CD4-positive, alpha-beta T cell treated with Interleukin-6 for 4 hours (primary cell): Measurements from ENCODE around the gene SLC22A4.
A peak's percentile ranks its signal among the peaks of the same experiment; 100 is the strongest.

Source experiments
- DNase-seq: peaks from one replicate; pipeline ENCODE4 v3.0.0-alpha.2; 2020; ENCODE audit warnings: mixed read lengths

Gene SLC22A4

GRCh38 chr5:132378580-132378979, 84.4 kb downstream of the SLC22A4 start:
- no peak for DNase-seq

DNA sequence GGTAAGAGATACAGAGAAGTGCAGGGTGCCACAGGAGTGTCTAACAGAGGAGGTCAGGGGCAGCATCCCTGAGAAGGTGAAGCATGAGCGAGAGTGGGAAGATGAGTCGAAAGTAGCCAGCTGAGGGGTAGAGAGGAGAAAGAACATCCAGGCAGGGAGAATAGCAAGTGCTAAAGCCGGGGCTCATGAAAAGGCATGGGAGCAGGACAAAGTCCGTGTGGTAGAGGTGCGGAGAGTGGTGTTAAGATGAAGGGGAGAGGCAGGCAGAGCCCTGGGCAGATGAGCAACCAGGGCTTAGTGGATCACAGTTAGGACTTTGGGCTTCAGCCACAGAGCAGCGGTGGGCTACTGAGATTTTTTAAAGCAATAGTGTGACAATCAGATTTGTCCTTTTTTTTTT, 85.9 kb downstream of the SLC22A4 start:
- DNase-seq = no peak

GRCh38 chr5:132380741-132381140, 86.5 kb downstream of the SLC22A4 start:
- no peak for DNase-seq

DNA sequence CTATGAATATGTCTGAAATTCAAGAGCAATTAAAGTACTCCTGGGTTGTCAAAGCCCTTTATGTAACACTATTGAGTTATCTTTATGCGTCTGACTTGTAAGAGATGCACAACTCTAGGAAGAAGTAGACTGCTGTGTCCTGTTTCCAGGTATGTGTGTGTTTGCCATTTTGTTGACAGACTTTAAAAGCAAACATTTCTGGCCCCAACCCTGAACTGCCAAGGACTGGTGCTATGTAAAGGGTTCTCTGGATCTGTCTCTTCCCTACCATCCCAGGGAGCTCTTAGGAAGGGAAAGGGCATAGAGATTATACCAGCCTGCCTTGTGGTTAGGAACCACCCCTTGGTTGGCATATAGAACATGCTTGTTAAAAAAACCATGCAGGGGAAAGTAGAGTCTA, 87.4 kb downstream of the SLC22A4 start:
- no peak for DNase-seq

DNA sequence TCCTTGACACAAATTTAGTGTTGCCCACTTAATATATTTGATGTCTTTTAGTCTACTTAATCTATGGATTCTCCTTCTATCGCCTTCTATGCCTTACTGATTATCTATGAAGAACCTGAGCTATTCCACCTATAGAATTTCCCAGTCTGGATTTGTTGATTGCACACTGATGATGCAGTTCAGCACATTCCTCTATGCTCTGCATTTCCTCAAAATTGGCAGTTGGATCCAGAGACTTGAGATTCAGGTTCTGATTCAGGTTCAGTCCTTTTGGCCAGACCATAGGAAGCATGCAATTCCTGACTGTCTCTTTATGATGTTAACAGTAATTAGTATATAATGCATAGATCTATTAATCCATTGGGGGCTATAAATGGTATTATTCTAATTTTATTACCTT, 89.1 kb downstream of the SLC22A4 start:
- DNase-seq = no peak

- no peak for DNase-seq
Measured at GRCh38 chr5:132383984-132384383, 89.8 kb downstream of the SLC22A4 start.

DNA sequence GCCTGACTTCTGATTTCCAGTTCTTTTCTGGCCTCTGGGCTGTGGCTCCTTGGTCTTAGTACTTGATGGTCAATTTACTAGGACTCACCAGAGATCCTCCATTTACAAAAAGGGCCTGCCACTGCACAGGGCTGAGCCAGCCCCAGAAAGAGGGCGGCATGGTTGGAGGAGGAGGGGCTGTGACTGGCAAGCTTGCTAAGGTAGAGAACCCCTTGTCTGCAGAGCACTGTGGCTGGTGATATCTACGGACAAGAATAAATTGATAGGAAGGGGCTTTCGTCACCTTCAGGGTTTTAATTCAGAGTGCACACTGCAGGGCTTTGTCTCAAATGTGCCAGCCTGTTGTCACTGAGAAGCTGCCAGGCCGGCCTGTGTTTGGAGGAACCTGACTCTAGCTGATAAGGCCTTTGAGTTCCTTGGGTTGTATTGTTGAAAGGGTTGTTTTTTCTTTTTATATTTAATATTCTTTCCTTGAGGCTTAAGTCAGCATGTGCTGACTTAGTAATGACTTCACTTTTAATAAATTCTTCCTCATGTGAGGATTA, 90.4 kb downstream of the SLC22A4 start:
- DNase-seq = no peak

DNA sequence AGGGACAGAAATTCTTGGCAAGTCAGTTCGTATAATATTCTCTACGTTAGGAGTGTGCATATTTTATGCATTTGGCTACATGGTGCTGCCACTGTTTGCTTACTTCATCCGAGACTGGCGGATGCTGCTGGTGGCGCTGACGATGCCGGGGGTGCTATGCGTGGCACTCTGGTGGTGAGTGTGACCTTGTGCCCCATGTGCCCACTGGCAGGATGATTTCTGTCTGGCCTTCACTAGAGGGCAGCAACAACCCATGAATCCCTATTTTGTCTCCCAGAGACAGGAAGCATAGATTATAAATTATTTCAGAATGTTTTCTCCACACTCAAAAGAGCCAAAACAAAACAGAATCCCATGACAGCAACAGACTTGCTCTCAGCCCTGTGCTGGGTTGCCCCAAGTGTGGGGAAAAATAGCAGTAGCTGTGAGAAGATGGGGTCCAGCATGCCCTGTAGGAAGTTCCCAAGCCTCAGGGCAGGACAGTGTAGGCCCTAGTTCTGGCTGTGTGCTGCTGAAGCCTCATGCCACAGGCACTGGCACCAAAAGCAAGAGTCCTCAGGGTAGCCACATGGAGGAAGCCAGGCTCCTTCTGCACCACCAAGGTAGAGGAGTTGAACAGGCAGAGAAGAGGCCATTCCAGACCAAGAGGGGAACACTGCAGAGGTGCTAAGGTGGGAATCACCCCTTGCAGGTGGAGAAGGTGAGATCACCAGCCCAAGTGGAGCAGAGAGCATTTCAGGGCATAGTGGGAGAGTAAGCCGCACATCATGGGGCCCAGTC, 91.3 kb downstream of the SLC22A4 start:
- peak; percentile 79 for DNase-seq

GRCh38 chr5:132386644-132387286, 92.6 kb downstream of the SLC22A4 start:
- peak; percentile 83 for DNase-seq

DNA sequence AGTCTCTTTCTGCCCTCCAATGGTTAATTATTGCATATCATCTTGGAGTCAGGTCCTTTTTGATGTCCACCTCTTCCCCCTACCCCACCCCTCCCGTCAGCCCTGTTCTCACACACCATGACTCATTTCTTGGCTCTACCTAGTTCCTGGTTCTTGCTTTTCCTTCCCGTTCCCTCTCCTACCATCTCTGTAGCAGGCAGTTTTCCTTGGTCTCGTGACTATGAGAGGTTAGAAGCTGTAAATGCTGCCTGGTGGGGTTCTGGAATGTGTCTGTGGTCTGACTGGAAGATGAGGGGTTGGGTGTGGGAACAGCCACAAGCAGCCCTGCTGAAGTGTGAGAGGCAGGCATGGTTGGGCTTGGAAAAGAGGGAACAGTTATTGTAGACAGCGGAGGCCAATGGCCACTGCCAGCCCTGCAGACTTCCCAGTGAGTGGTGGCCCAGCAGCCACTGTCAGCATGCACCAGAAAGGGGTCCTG, 93.5 kb downstream of the SLC22A4 start:
- no peak for DNase-seq

- no peak for DNase-seq
Measured at GRCh38 chr5:132388244-132389050, 94.3 kb downstream of the SLC22A4 start.

GRCh38 chr5:132389051-132389331, 94.8 kb downstream of the SLC22A4 start:
- no peak for DNase-seq

DNA sequence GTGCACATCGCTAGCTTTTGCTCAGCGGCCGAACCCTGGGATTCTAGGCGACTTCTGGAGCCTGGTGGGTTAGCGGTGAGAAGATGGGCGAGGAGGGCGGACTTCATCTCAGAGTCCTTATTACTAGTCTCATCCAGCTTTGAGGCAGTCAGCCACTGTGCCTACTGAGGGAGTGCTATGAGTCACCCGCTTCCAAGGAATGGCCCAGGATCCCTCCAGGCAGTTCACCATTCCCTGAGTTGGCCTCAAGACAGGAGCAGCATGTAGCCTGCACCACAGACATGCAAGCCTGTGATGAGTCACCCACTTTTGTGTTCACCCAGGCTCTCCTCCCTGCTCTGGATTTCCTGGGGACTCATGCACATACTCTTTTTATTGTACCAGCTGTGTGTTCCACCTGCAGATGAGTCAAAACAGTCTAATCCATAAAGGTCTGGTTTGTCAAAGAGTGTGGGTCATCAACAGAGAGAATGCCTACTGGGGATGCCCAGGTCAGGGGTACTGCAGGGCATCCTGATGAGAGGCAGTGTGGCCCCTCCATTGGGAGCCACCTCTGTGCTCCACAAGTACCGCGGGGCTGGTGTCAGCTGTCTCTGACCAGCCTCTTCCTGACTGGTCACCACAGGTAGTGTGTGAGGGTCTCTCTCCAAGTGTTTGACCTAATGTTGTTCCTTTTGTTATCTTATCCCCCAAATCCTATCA, 95.5 kb downstream of the SLC22A4 start:
- peak; percentile 60 for DNase-seq

GRCh38 chr5:132391247-132391646, 97.1 kb downstream of the SLC22A4 start:
- DNase-seq = no peak

GRCh38 chr5:132391870-132392269, 97.7 kb downstream of the SLC22A4 start:
- no peak for DNase-seq

DNA sequence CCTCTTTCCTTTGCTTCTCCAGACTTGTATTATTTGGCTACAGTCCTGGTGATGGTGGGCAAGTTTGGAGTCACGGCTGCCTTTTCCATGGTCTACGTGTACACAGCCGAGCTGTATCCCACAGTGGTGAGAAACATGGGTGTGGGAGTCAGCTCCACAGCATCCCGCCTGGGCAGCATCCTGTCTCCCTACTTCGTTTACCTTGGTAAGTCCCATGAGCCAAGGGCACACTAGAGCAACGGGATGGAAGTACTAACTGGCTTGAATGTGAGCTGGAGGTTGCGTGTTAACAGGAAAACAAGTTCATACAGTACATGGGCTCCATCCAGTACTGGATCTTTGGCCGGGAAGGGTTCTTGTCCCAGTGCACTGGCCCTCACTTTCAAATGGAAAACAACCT, 98.2 kb downstream of the SLC22A4 start:
- DNase-seq = no peak

GRCh38 chr5:132392978-132393825, 99.0 kb downstream of the SLC22A4 start:
- no peak for DNase-seq
